SK-N-SH (cell line): ENCODE data around the gene TRIM44. TPM values are rescaled to one million over a fixed set of nuclear protein-coding genes. Genes with fewer than 3 reads are reported as not detected.

ENCODE experiments used
- CTCF ChIA-PET: fragments of 300-600, 350-600 bp; formaldehyde crosslinking; extraction: SDS; loops from one replicate; lab custom pipeline; 2021; lab: Yijun Ruan, JAX
- POLR2A ChIA-PET: fragments of 350-600 bp; sonication (Branson Sonifier 250); formaldehyde crosslinking; extraction: SDS; loops from one replicate; lab custom pipeline; 2020; ENCODE audit warnings: antibody characterized with exemption, inconsistent platforms; lab: Yijun Ruan, JAX
- DNase-seq: peaks from one replicate; pipeline ENCODE4 v3.0.0; 2012
- H2AFZ ChIP-seq: fragments of 200-600 bp; sonication (generic); 2 replicates; pipeline ENCODE4 v1.8.1; 2016; ENCODE audit warnings: antibody characterized with exemption, mild to moderate bottlenecking, low read depth
- H3F3A ChIP-seq: fragments of 200-600 bp; sonication (generic); replicated peaks from 2 replicates; pipeline ENCODE3; 2016; ENCODE audit warnings: antibody characterized with exemption, mild to moderate bottlenecking; ENCODE audit not compliant: insufficient read depth
- H3K27ac ChIP-seq, 2 experiments: fragments of 200-500 bp in 1 of 2; fragments of 200-600 bp in 1 of 2; sonication (Bioruptor generic) in 1 of 2; sonication (generic), shearing (Covaris generic) in 1 of 2; 2 replicates each; pipeline versions ENCODE4 v1.5.1 to v1.6.1; 2014 to 2016; ENCODE audit warnings: low read depth in 2 of 2, inconsistent platforms in 1 of 2, low read length in 1 of 2, mild to moderate bottlenecking in 1 of 2, mixed read lengths in 1 of 2
- H3K27me3 ChIP-seq: fragments of 200-600 bp; sonication (generic), shearing (Covaris generic); 2 replicates; pipeline ENCODE4 v1.6.1; 2016; ENCODE audit warnings: mixed run types; ENCODE audit not compliant: insufficient read depth
- H3K36me3 ChIP-seq, 2 experiments: fragments of 200-500 bp in 1 of 2; fragments of 200-600 bp in 1 of 2; sonication (Bioruptor generic) in 1 of 2; sonication (generic) in 1 of 2; replicated peaks in 1 of 2; 2 replicates each; pipeline versions ENCODE3 to v1.5.1; 2014 to 2016; ENCODE audit warnings: low read length in 1 of 2, mild to moderate bottlenecking in 1 of 2; ENCODE audit not compliant: insufficient read depth in 2 of 2, control insufficient read depth in 1 of 2
- H3K4me1 ChIP-seq, 2 experiments: fragments of 200-500 bp in 1 of 2; fragments of 200-600 bp in 1 of 2; sonication (Bioruptor generic) in 1 of 2; sonication (generic), shearing (Covaris generic) in 1 of 2; 2 replicates each; pipeline versions ENCODE4 v1.5.1 to v1.6.1; 2014 to 2016; ENCODE audit warnings: low read depth in 1 of 2, low read length in 1 of 2, mixed run types in 1 of 2; ENCODE audit not compliant: insufficient read depth in 2 of 2, control insufficient read depth in 1 of 2
- H3K4me2 ChIP-seq: fragments of 200-600 bp; sonication (generic), shearing (Covaris generic); 2 replicates; pipeline ENCODE4 v1.6.1; 2017; ENCODE audit warnings: mixed run types
- H3K4me3 ChIP-seq, 2 experiments: fragments of 200-500 bp in 1 of 2; fragments of 200-600 bp in 1 of 2; sonication (Bioruptor generic) in 1 of 2; sonication (generic), shearing (Covaris generic) in 1 of 2; 2 replicates each; pipeline versions ENCODE4 v1.5.1 to v1.8.1; 2014 to 2016; ENCODE audit warnings: low read depth in 2 of 2, inconsistent platforms in 1 of 2, low read length in 1 of 2, mild to moderate bottlenecking in 1 of 2, mixed read lengths in 1 of 2, moderate library complexity in 1 of 2
- H3K79me2 ChIP-seq: fragments of 200-600 bp; sonication (generic); 2 replicates; pipeline ENCODE4 v1.8.1; 2017; ENCODE audit warnings: mild to moderate bottlenecking; ENCODE audit not compliant: insufficient read depth
- H3K9ac ChIP-seq: fragments of 200-600 bp; sonication (generic); 2 replicates; pipeline ENCODE4 v1.6.1; 2017; ENCODE audit warnings: mixed run types
- H3K9me2 ChIP-seq: fragments of 200-600 bp; sonication (generic); 2 replicates; pipeline ENCODE4 v1.6.1; 2017; ENCODE audit warnings: mixed run types
- H3K9me3 ChIP-seq: fragments of 200-600 bp; sonication (generic); 2 replicates; pipeline ENCODE4 v1.6.1; 2017; ENCODE audit warnings: mixed run types, mild to moderate bottlenecking, moderate library complexity
- H4K20me1 ChIP-seq: fragments of 200-600 bp; sonication (generic); 2 replicates; pipeline ENCODE4 v1.6.1; 2017; ENCODE audit warnings: mild to moderate bottlenecking, mixed run types; ENCODE audit not compliant: insufficient read depth
- CHD2 ChIP-seq: fragments of 150-350 bp; IDR thresholded peaks from 2 replicates; pipeline ENCODE4 v1.6.1; 2018; ENCODE audit warnings: low read length; ENCODE audit not compliant: partially characterized antibody
- ELF1 ChIP-seq: IDR thresholded peaks from 2 replicates; pipeline ENCODE4 v1.4.0; 2012
- FOSL2 ChIP-seq: IDR thresholded peaks from 2 replicates; pipeline ENCODE4 v1.4.0; 2012; ENCODE audit warnings: low read depth, mild to moderate bottlenecking, moderate library complexity, borderline replicate concordance
- FOXJ3 ChIP-seq: sonication (generic); formaldehyde crosslinking; IDR thresholded peaks from 2 replicates; pipeline ENCODE4 v1.5.1; 2020; ENCODE audit warnings: mild to moderate bottlenecking, missing genetic modification reagents
- GATA2 ChIP-seq: sonication (generic); formaldehyde crosslinking; IDR thresholded peaks from 2 replicates; pipeline ENCODE4 v1.5.0; 2020; ENCODE audit warnings: mild to moderate bottlenecking, missing genetic modification reagents
- IRF3 ChIP-seq: fragments of 150-350 bp; IDR thresholded peaks from 2 replicates; pipeline ENCODE4 v1.6.1; 2016; ENCODE audit warnings: mild to moderate bottlenecking, low read depth, low read length
- MAX ChIP-seq: IDR thresholded peaks from 2 replicates; pipeline ENCODE4 v1.4.0; 2012; ENCODE audit warnings: low read depth
- NRF1 ChIP-seq: IDR thresholded peaks from 2 replicates; pipeline ENCODE4 v1.6.1; 2012; ENCODE audit warnings: low read depth, mild to moderate bottlenecking, low read length
- POLR2AphosphoS5 ChIP-seq: IDR thresholded peaks from 2 replicates; pipeline ENCODE4 v1.6.1; 2012; ENCODE audit warnings: low read depth, low read length
- RAD21 ChIP-seq: IDR thresholded peaks from 2 replicates; pipeline ENCODE4 v1.6.1; 2012; ENCODE audit warnings: mild to moderate bottlenecking, low read length
- RXRA ChIP-seq: IDR thresholded peaks from 2 replicates; pipeline ENCODE4 v1.4.0; 2012; ENCODE audit warnings: low read depth, mild to moderate bottlenecking, borderline replicate concordance
- SIN3A ChIP-seq: IDR thresholded peaks from 2 replicates; pipeline ENCODE4 v1.6.1; 2012; ENCODE audit warnings: low read depth, mild to moderate bottlenecking, low read length, moderate library complexity, borderline replicate concordance
- TAF1 ChIP-seq: IDR thresholded peaks from 2 replicates; pipeline ENCODE4 v1.6.1; 2012; ENCODE audit warnings: low read depth, mild to moderate bottlenecking, low read length, moderate library complexity, borderline replicate concordance
- YY1 ChIP-seq: IDR thresholded peaks from 2 replicates; pipeline ENCODE4 v1.4.0; 2012; ENCODE audit warnings: low read depth, mild to moderate bottlenecking
- WGBS: methylation state at CpG from one replicate; pipeline ENCODE4 v1.1.6; 2017; ENCODE audit warnings: low lambda C conversion rate; 5-methylcytosine and 5-hydroxymethylcytosine counted together
- polyA plus RNA-seq, 3 experiments: library from polyadenylated mRNA; depleted of rRNA; stranded (reverse); fragments of >200 nt; gene quantifications; 2 replicates each; pipeline ENCODE4 v1.2.3, GENCODE V29; 2012
- TF ChIP-seq, protein P1 (sequence below): fragments of 200-600 bp; sonication (generic); IDR thresholded peaks from 2 replicates; pipeline ENCODE4 v1.6.1; 2017; ENCODE audit warnings: antibody characterized with exemption, mild to moderate bottlenecking, moderate library complexity
- TF ChIP-seq, protein P2 (sequence below): IDR thresholded peaks from 2 replicates; pipeline ENCODE4 v1.4.0; 2012; ENCODE audit warnings: low read depth, borderline replicate concordance

TRIM44 gene
- polyA plus RNA-seq, 1 of the 3 experiments (the other 2 are of a cell fraction), result 34.1 TPM

DNA sequence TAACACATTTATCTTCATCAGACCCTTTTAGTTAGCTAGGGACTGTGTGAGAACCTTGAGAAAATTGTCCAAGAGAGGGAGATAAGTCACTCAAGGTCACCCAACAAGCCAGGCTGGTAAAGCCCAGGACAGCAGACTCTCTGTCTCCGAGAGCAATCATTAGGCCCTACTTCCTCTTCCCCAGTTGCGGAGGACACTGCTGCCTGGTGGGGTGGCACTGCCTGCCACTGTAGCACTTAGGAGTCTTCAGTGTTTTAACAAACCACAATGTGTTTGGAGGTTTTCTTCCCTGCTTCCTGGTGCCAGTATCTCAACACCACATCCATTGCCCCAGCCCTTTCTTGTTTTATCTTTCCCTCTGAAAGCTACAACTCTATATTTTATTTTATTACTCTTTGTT, 149.2 kb downstream of the TRIM44 start:
- no peaks in the 10 kb centered on the region for H3K27me3 ChIP-seq
- no peaks in the 10 kb centered on the region for H3F3A ChIP-seq
- H3K9ac ChIP-seq, result no peak overlapping the region
- H4K20me1 ChIP-seq, result no peaks in the 10 kb centered on the region
- TF ChIP-seq ELF1 (no peak), RAD21 (no peak), FOXJ3 (CRISPR knock-in tag) (no peak), GATA2 (CRISPR knock-in tag) (no peak), YY1 (no peak), POLR2AphosphoS5 (no peak), MAX (no peak), NRF1 (no peak), IRF3 (no peak)
- TF ChIP-seq, protein P1, sequence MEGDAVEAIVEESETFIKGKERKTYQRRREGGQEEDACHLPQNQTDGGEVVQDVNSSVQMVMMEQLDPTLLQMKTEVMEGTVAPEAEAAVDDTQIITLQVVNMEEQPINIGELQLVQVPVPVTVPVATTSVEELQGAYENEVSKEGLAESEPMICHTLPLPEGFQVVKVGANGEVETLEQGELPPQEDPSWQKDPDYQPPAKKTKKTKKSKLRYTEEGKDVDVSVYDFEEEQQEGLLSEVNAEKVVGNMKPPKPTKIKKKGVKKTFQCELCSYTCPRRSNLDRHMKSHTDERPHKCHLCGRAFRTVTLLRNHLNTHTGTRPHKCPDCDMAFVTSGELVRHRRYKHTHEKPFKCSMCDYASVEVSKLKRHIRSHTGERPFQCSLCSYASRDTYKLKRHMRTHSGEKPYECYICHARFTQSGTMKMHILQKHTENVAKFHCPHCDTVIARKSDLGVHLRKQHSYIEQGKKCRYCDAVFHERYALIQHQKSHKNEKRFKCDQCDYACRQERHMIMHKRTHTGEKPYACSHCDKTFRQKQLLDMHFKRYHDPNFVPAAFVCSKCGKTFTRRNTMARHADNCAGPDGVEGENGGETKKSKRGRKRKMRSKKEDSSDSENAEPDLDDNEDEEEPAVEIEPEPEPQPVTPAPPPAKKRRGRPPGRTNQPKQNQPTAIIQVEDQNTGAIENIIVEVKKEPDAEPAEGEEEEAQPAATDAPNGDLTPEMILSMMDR, result no peak
- no peak for DNase-seq
- H3K4me3 ChIP-seq, result no peak overlapping the region
- H3K4me1 ChIP-seq, result peaks cover 0 to 3% of the 10 kb centered on the region in 2 experiments; a peak in 2 of 4 replicates
- 91% methylated on average over 2 of the region's 2 CpGs for WGBS
- ChIA-PET CTCF (interaction anchor here (0.9 to 3.8 kb wide), 2 partner anchors 10 to 245 kb away, joined by 4 to 38 read pairs; no protein-coding TSS in a partner anchor), POLR2A (no interaction called here)
- H3K79me2 ChIP-seq, result no peaks in the 10 kb centered on the region
- no peak overlapping the region for H3K4me2 ChIP-seq
- no peak overlapping the region for H2AFZ ChIP-seq
- H3K9me2 ChIP-seq, result no peaks in the 10 kb centered on the region
- peaks cover 9 to 23% of the 10 kb centered on the region in 2 experiments for H3K36me3 ChIP-seq
- H3K9me3 ChIP-seq, result no peaks in the 10 kb centered on the region
- no peak overlapping the region for H3K27ac ChIP-seq

GRCh38 chr11:35812828-35813227, 150.3 kb downstream of the TRIM44 start:
- H2AFZ ChIP-seq, result no peak overlapping the region
- no peaks in the 10 kb centered on the region for H3F3A ChIP-seq
- no peaks in the 10 kb centered on the region for H4K20me1 ChIP-seq
- H3K9me3 ChIP-seq, result no peaks in the 10 kb centered on the region
- ChIA-PET POLR2A (interaction anchor here (0.6 kb wide), 1 partner anchor 21 kb away, joined by 3 read pairs; no protein-coding TSS in a partner anchor), CTCF (interaction anchor here (1.3 to 3.8 kb wide), 2 partner anchors 9 to 16 kb away, joined by 3 to 38 read pairs; no protein-coding TSS in a partner anchor)
- peaks cover 0 to 3% of the 10 kb centered on the region in 2 experiments; a peak in 2 of 4 replicates for H3K4me1 ChIP-seq
- no peaks in the 10 kb centered on the region for H3K9me2 ChIP-seq
- H3K27ac ChIP-seq, result no peak overlapping the region
- no peaks in the 10 kb centered on the region for H3K79me2 ChIP-seq
- WGBS, result 97% methylated on average over 4 of the region's 4 CpGs
- no peak for DNase-seq
- H3K4me3 ChIP-seq, result no peak overlapping the region
- no peak overlapping the region for H3K4me2 ChIP-seq
- no peaks in the 10 kb centered on the region for H3K27me3 ChIP-seq
- H3K36me3 ChIP-seq, result peaks cover 9 to 16% of the 10 kb centered on the region in 2 experiments
- no peak overlapping the region for H3K9ac ChIP-seq
- TF ChIP-seq GATA2 (CRISPR knock-in tag) (no peak), TAF1 (no peak), MAX (no peak), SIN3A (no peak), FOSL2 (no peak), RXRA (no peak), CHD2 (no peak), YY1 (no peak)
- TF ChIP-seq, protein P2, sequence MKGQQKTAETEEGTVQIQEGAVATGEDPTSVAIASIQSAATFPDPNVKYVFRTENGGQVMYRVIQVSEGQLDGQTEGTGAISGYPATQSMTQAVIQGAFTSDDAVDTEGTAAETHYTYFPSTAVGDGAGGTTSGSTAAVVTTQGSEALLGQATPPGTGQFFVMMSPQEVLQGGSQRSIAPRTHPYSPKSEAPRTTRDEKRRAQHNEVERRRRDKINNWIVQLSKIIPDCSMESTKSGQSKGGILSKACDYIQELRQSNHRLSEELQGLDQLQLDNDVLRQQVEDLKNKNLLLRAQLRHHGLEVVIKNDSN, result no peak
